Stimulated activated CD8-positive, alpha-beta memory T cell treated with anti-CD3 and anti-CD28 coated beads, Interleukin-7, amount 100 ng/mL, for 1 hour (primary cell): ENCODE measurements around the gene BTBD8.

Source experiments
- DNase-seq, 2 donors: peaks; one replicate each; pipeline ENCODE4 v3.0.0-alpha.2; 2020; ENCODE audit warnings: low read depth in 2 of 2

Gene BTBD8

DNA sequence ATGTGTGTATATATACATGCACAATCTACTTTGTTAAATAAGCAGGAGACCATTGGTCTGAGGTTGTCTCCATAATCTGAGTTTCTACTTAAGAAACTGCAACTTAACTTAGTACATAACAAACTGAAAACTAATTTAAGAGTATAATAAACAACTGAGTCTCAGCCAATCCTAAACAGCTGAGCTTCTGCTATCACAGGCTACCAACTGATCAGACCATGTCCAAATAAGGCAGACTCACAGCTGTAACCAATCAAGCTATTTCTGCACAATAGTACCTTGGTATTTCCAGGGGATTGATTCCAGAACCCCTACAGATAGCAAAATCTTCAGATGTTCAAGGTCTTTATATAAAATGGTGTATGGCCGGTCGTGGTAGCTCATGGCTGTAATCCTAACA lies 111.6 kb downstream of the BTBD8 start:
- DNase-seq = no peak

GRCh38 chr1:92192246-92192645 lies 112.1 kb downstream of the BTBD8 start:
- no peak for DNase-seq

- no peak for DNase-seq
Observed at GRCh38 chr1:92194511-92194910, 114.4 kb downstream of the BTBD8 start.

- DNase-seq = no peak
Observed at GRCh38 chr1:92201973-92202372, 121.8 kb downstream of the BTBD8 start.

DNA sequence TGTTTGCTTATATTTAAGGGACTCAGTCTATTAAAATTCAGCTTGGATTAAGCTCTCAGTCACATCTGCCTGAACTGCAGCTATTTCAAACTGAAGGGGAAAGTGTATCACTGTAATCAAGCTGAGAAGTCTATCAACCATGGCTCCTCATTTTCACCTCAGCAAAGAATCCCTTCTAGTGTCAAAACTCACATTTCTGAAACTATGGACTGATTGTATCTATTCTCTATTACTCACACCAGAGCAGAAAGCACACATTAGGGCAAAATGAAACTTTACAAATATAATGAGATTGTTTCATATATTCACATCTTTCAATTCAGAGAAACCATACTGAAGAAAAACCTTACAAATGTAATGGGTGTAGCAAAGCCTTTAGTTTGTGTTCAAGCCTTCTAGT lies 123.0 kb downstream of the BTBD8 start:
- no peak for DNase-seq

DNA sequence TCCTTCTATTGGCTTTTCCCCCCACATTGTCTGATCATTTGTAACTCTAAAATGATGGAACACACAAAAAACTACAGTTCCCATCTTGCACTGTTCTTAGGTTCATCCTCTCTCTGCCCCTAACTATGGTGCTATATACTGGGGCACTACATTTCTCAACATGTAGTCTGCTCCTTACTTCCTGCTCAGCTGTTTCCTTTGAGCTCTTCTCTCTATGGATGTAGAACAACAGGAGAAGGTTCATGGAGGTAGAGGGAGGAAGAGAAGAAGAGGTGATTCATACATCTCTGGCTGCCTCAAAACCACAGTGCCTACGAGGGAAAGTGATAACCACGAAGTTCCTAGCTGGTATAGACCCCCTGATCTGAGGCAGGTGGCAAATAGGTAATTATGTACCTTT lies 130.6 kb downstream of the BTBD8 start:
- no peak for DNase-seq

- no peak for DNase-seq
Observed at GRCh38 chr1:92211166-92211565, 131.0 kb downstream of the BTBD8 start.

DNA sequence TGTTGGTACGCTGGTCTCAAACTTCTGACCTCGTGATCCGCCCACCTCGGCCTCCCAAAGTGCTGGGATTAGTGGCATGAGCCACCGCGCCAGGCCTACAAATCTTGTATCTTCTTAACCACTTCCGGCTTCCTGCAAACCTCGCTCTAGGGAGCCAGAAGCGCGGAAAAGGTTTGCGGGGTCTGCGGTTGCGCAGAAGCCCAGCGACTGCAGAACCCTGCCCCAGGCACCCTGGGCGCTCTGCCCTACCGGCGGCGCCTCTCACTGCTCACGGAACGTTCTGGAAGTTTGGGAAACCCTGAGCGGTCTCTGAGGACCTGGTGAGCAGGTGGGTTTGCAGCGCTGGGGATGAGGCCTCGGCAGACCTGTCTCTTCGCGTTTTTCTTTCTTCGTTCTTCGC lies 137.6 kb downstream of the BTBD8 start, which contains the start of gene C1orf146:
Gene C1orf146 (plus strand): TSS at position 195 of the 400 bp plus-strand sequence. CDS start 13,506 bp downstream, outside the sequence.
- DNase-seq = no peak

DNA sequence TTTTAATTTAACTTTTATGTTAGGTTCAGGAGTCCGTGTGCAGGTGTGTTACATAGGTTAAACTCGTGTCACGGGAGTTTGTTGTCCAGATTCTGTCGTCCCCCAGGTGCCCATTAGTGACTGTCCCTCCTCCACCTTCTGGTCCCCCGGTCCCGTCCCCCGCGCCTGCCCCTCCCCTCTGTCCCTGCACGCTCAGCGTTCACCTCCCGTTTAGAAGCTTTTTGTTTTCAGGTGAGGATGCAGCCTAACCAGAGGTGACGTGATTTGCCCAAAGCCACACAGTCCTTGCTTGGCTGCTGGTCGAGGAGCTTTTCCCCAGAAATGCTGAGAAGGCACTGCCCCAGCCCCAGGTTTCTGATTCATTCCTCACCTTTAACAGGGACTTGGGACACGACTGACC lies 138.4 kb downstream of the BTBD8 start:
- DNase-seq = no peak

GRCh38 chr1:92219028-92219427 lies 138.9 kb downstream of the BTBD8 start:
- DNase-seq = no peak

DNA sequence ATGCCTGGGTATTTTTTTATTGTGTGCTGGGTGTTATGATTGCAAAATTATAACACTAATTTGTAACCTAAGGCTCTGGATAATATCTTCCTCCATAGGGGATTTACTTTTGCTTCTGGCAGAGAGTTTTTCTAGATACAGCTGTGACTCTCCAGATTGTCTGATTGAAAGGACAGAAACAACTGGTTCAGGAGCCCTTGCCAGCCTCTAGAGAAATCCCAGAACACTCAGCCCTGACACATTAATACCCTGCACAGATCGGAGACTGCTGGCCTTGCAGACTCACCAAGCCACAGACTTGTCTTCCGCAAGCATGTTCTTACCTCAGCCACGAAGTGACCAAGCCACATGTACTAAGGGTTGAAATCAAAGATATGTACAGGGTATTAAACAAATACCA lies 148.3 kb downstream of the BTBD8 start:
- DNase-seq = no peak

DNA sequence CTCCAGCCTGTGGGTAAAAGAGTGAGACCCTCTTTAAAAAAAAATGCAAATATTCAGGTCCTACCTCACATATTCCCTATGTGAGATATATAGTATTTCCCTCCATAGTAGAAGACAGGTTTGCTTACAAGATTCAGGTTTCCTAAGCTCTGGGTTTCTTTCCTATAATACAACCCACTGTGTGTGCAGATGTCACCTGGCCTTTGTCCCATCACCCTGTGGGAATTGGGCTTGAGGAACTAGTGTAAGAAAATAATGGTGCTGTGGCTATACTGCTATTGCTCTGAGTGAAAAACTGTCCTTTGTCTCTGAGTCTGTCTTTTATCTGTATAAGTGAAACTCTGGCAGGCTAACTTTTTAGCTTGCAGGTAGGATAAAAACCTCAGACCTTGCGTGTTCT lies 150.6 kb downstream of the BTBD8 start:
- no peak for DNase-seq
